Effector CD4-positive, alpha-beta T cell (primary cell): ENCODE data around the gene VPS51.
"Not testable (repeated sequence)": the region's sequence is repeated elsewhere in the genome, so short reads cannot be mapped to it uniquely, and the experiment has no call there.

Experiments used
- DNase-seq: peaks from one replicate; pipeline ENCODE4 v3.0.0-alpha.2; 2020

The VPS51 gene

GRCh38 chr11:65136515-65137096, 40.6 kb downstream of the VPS51 start:
- DNase-seq: no peak

GRCh38 chr11:65141896-65142494, 46.0 kb downstream of the VPS51 start:
- DNase-seq: no peak

GRCh38 chr11:65147352-65148075, 51.5 kb downstream of the VPS51 start:
- no peak for DNase-seq

DNA sequence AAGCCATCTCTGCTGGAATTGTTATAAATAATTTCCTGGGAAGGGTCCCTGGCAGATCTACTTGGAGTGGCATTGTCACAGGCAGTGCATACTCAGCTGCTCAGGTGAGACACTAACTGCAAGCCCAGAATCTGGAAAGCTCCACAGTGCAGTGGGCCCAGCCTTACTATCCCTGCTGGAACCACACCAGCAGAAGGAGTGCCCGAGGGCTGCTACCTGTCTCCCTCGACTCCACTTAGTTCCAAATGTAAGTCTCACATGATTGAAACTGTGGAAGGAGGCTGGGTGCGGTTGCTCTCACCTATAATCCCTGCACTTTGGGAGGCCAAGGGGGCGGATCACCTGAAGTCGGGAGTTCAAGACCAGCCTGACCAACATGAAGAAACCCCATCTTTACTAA, 52.6 kb downstream of the VPS51 start:
- no peak for DNase-seq

GRCh38 chr11:65150131-65150508, 54.1 kb downstream of the VPS51 start:
- DNase-seq: not testable (repeated sequence)

DNA sequence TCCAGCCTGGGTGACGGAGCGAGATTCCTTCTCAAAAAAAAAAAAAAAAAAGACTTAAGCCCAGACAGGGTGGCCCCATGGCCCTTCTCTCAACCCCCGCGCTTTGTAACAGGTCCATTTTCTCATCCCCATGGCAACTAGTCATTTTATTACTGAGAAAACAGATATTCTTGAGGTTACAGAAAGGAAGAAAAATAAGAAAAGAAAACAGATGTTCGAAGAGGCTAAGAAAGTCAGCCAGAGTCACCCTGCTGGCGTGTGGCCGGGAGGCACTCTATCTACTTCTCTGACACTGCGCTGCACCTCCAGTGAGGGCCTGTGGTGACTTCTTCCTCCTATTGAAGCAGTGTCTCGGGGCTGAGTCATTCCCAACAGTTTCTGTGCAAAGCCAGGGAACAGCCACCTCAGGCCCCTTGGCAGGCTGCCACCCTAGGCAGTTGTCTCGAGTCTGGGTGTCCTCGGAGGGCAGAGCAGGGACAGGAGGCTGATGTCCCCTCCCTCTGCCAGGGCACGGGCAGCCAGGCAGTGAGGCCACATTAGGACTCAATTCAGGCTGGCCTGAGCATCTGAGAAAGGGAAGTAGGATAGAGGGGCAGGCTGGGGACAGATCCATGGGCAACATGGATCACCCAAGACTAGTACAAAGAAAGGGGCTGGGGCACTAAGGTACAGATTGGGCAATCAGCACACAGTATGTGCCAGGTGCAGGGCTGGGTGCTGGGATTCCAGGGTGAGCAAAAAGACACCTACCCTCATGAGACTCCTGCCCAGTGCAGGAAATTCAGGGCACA, 54.7 kb downstream of the VPS51 start:
- DNase-seq: no peak

GRCh38 chr11:65151331-65151899, 55.4 kb downstream of the VPS51 start:
- no peak for DNase-seq

DNA sequence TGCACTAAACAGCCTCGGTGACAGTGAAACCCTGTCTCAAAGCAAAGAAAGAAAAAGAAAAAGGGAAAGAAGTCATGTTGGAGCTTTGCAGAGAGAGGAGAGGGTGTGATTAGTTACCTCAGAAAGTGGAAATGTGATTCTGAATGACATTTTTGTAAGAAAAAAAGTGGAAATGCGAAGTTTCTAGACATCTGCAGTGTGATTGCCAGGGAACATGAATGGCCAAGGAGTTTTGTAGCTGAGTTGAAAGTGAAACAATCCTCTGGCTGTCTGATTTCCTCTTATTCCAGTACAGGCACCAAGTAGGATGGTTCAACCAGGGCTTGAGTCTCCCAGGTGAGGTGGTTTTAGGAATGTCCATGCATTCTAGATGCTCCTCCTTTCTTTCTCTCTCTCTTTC, 56.1 kb downstream of the VPS51 start:
- no peak for DNase-seq

GRCh38 chr11:65156256-65156655, 60.2 kb downstream of the VPS51 start:
- DNase-seq: no peak

DNA sequence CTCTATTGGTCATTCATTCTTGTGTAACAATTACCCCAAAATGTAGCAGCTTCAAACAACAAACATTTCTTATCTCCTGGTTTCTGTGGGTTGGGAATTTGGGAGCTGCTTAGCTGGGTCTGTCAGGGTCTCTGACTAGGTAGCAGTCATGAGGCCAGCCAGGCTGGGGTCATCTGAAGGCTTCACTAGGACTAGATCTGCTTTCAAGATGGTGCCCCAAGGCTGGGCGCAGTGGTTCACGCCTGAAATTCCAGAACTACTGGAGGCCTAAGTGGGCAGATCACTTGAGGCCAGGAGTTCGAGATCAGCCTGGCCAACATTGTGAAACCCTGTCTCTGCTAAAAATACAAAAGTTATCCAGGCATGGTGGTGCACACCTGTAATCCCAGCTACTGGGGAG, 60.9 kb downstream of the VPS51 start:
- no peak for DNase-seq

DNA sequence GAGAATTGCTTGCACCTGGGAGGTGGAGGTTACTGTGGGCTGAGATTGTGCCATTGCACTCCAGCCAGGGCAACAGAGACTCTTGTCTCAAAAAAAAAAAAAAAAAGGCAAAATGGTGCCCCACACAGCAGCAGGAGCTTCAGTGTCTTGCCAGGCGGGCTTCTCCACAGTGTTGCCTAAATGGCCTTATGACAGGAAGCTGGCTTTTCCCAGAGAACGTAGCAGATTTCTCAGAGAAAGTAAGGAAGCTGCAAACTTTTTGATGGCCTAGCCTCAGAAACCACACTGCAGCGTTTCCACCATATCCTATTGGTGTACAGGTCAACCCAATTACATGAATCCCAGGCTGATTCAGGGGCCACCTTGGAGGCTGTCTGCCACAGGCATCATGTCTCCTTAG, 61.3 kb downstream of the VPS51 start:
- DNase-seq: no peak

DNA sequence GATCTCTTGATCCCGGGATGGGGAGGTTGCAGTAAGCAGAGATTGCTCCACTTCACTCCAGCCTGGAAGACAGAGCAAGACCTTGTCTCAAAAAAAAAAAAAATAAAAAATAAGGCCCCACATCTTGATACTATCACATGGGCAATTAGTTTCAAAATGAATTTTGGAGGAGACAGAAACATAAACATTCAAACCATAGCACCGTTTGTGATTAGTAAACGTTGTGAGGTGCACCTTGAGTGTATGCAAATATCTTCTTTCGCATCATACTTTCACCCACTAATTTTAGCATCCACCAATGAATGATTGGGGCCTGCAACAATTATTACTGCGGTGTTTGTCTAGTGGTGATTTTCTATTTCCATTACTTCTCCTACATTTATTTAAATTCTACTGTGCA, 63.0 kb downstream of the VPS51 start:
- no peak for DNase-seq

DNA sequence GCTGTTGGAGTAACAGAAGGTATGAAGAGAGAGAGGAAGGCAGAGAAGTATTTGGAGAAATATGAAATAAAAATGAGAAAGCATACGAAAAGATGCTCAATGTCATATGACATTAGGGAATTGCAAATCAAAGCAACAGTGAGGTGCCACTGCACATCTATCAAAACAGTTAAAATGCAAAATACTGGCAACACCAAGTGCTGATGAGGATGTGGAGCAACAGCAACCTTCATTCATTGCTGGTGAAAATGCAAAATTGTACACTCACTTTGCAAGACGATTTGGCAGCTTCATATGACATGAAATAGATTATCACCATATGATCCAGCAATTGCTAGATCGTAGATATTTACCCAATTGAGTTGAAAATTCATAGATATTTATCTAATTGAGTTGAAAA, 64.6 kb downstream of the VPS51 start:
- no peak for DNase-seq
